Dermis blood vessel endothelial cell (primary cell): ENCODE results near the gene COLQ. TPM values are rescaled to one million over a fixed set of nuclear protein-coding genes. Genes with fewer than 3 reads are reported as not detected.
"Not testable (repeated sequence)": the region's sequence is repeated elsewhere in the genome, so short reads cannot be mapped to it uniquely, and the experiment has no call there.

Source experiments
- DNase-seq: peaks from one replicate; pipeline ENCODE4 v3.0.0; 2010
- total RNA-seq: library from RNA; depleted of rRNA; stranded (reverse); fragments of >200 nt; gene quantifications from 2 replicates; pipeline ENCODE4 v1.2.3, GENCODE V29; 2014

COLQ gene
- total RNA-seq, 1 donor from 2014 or later = 1.0 TPM

DNA sequence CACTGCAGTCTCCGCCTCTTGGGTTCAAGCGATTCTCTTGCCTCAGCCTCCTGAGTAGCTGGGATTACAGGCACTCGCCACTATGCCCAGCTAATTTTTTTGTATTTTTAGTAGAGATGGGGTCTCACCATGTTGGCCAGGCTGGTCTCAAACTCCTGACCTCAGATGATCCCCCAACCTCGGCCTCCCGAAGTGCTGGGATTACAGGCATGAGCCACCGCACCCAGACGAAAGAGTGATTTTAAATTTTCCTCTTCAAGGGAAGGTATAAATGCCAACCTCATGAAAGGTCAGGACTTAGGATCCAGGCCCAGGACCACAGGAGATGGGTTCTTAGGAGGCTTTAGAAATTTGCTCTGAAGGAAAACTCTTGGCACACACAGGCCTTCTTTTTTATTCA is 110.5 kb downstream of the COLQ start:
- DNase-seq = not testable (repeated sequence)

DNA sequence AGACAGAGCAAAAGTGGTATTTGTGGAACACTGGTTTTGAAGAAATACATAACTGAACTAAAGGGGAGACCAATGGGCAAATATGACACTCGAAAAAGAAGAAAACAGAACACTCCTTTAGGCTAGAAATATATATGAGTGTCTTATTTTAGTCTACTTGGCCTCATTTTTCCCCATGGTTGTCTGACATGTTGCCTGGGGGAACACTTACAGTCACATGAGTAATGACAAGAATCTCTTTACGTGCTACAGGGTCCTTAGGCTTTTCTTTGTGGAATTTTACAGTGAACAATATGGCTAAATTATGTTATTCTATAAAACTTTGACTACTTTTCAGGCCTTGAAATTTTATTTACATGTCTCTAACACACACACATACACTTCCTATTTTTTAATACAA is 111.7 kb downstream of the COLQ start:
- DNase-seq = no peak

DNA sequence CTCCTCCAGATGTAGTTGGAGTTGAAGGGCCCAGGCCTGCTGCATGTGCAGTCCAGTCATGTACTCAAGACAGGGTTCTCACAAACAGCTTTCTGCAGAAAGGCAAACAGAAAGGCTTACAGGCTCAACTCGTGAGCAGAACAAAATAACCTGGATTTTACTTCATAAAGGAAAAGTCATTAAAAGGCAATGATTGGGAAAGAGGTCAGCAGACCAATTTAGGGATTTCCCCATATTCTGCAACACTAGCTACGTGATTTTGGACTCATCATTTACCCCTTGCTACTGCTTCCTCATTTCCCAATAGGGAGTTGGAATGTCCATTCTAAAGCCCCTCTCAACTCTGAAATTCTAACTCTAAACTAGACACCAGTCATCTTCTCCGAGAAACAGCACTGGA is 112.3 kb downstream of the COLQ start:
- no peak for DNase-seq

DNA sequence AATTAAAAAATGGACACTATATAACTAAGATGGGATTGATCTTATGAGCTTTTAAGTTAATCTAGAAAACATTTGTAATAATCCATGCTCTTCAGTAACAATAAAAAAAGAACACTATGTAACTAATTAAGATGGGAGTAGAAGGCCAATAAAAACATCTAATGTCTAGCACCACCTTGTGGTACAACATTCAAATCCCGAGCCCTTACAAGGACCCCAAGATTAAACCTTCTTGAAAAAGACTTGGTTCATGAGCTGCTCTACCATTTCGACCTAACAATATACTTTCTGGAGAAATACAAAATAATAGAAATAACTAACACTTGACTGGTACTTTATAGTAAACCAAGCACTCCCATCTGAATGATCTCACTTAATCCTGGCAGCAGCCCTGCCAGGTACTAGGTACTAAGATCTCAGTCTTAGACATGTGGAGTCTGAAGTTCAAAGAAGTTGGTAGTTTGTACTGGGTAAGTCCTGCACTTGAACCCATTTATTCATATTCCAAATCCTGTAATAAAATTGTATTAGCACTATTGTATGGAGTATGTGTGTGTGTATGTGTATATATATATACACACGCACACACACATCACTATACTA is 116.0 kb downstream of the COLQ start:
- DNase-seq = peak; percentile 84

DNA sequence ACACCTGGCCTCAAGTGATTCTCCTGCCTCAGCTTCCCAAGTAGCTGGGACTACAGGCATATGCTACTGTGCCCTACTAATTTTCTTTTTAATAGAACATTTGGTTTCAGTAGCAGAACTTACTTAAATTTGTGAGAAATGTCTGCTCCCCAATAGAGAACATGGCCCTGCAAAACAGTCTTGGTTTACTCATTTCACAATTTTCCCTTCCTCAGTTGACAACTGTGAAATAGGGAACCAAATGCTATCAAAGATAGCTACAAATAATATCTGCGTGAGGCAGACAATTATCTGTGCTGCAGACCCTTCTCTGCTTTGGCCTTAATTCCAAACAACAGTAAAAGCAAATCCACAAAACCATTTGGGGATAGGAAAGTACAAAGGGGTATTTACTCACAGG is 116.7 kb downstream of the COLQ start:
- no peak for DNase-seq

DNA sequence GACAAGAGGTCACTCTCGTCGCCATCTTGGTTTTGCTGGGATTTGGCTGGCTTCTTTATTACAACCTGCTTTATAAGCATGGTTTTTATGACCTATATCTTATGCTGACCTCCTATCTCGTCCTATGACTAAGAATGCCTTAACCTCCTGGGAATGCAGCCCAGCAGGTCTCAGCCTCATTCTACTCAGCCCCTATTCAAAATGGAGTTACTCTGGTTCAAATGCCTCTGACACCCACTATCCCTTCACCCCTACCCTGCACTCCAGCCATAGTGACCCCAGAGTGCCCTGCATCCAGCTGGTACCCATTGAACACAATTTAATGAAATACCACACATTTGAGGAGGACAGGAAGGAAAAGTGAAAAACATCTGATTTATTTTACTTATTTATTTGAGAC is 117.5 kb downstream of the COLQ start:
- DNase-seq = no peak

DNA sequence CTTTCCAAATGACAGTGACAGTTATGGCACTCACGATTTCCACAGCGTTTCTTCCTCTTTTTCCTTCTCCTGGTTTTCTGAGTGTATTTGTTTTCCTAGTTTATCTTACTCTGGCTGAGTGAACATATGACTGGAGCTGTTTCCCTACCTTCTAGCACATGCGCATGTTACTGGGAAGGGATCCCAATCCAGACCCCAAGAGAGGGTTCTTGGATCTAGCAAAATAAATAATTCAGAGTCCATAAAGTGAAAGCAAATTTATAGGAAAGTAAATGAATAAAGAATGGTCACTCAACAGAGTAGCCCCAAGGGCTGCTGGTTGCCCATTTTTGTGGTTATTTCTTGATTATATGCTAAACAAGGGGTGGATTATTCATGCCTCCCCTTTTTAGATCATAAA is 118.0 kb downstream of the COLQ start:
- DNase-seq = no peak

DNA sequence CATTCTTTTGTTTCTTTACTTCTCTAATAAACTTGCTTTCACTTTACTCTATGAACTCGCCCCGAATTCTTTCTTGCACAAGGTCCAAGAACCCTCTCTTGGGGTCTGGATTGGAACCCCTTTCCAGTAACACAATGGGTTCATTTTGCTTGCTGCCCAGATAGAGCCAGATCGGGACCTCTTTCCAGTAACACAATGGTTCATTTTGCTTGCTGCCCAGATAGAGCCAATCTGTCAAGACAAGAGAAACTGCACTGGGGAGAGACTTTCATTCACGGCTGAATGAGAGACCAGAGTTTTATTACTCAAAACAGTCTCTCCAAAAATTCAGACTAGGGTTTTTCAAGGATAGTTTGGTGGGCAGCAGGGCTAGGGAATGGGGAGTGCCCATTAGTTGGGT is 119.6 kb downstream of the COLQ start:
- DNase-seq = no peak

Other genes with a start within 250 kb of the COLQ start
- gene SH3BP5, start 189.1 kb downstream of the COLQ start, total RNA-seq = 134 and 145 TPM in 2 replicates
- 25.4 and 28.2 TPM in 2 replicates for gene METTL6, start 94.2 kb downstream of the COLQ start, total RNA-seq
- gene EAF1, start 94.1 kb downstream of the COLQ start, total RNA-seq = 23.6 and 25.7 TPM in 2 replicates
- 29.6 and 34.0 TPM in 2 replicates for gene HACL1, start 79.9 kb upstream of the COLQ start, total RNA-seq
- gene BTD, start 80.0 kb upstream of the COLQ start, total RNA-seq = 35.4 and 49.2 TPM in 2 replicates